GM21367 (cell line): ENCODE data around the gene ZNF683.
"Not testable (repeated sequence)": the region's sequence is repeated elsewhere in the genome, so short reads cannot be mapped to it uniquely, and the experiment has no call there.

Source experiments
- ATAC-seq: cut with Tn5 transposase; IDR thresholded peaks from one replicate; pipeline ENCODE4 v1.9.1; 2021; ENCODE audit not compliant: unreplicated experiment

Gene ZNF683

DNA sequence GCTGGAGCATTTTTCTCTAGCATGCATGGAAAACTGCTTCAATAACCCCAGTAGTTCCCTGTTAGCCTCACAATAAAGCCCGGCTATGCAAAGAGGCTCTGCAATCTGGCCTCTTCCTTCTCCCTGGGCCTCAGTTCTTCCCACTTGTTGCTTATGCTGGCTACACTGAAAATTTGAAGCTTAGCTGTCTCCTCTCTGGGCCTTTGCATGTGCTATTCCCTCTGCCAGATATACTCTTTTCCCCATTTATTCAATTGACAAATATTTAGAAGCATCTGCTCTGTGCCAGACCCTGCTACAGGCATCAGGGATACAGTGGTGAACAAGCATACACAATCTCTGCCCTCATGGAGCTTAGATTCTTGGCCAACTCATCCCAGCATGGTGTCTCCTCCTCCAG is 33.9 kb downstream of the ZNF683 start:
- ATAC-seq: no peak

DNA sequence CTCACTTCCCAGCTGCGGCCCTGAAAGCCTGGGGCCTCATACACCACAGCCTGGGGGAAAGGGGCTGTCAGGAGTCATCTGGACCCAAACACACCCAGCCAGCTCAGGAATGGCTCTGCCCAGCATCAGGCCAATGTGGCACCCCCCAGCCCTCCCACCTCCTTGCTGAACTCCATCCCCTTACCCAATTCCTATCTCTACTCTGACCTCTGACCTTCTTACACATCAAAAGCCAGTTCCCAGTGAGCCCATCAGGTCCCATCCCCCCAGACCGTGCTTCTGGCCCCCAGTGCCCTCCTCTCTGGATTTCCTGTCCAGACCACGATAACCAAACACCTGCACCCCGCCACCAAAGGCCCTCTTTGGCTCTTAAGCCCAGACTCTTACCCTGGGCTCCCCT is 34.9 kb downstream of the ZNF683 start:
- ATAC-seq: no peak

DNA sequence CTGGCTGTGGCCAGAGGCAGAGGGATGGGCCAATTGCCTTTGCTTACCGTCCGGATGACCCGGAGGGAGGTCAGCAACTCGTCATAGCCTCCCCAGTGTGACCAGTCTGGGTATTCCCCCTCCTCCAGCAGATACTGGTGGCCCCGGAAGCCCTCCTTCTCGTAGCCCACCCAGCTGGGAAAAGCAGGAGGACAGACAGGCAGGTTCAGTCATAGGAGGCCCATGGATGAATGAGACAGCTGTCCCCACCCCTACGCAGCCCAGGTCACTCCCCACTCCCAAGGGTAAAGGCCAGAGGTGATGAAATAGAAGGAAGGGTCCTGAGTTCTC is 35.4 kb downstream of the ZNF683 start:
- no peak for ATAC-seq

DNA sequence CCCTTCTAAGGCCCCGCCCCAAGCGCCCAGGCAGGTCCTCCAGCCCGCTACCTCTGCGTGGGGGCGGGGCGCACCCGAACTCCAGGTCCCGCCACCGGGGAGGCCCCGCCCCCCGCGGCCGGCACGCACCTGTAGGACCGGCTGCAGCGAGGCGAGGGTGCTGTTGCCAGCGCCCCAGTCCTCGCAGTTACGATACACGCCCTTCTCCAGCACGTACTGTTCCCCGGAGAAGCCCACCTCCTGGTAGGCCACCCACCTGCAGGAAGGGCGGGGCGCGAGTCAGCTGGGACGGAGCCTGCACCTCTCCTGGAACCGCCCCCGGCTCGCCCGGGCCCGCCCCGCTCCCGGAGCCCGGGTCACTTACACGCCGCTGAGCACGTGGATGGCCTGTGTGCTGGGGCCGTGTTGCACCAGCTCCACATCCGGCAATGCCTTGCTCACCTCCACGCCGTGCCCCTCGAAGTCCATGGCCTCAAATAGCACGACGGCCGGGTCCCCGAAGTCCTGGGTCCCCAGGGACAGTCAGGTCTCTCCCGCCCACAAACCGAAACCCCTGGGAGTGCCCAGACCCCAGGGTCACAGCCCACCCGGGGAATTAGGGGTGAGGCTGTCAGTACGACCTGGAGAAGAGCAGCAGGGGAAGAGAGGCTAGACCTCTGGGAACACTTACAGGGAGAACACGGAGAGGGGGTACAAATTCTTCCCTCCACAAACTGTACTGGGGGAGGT is 35.9 kb downstream of the ZNF683 start:
- ATAC-seq: no peak

DNA sequence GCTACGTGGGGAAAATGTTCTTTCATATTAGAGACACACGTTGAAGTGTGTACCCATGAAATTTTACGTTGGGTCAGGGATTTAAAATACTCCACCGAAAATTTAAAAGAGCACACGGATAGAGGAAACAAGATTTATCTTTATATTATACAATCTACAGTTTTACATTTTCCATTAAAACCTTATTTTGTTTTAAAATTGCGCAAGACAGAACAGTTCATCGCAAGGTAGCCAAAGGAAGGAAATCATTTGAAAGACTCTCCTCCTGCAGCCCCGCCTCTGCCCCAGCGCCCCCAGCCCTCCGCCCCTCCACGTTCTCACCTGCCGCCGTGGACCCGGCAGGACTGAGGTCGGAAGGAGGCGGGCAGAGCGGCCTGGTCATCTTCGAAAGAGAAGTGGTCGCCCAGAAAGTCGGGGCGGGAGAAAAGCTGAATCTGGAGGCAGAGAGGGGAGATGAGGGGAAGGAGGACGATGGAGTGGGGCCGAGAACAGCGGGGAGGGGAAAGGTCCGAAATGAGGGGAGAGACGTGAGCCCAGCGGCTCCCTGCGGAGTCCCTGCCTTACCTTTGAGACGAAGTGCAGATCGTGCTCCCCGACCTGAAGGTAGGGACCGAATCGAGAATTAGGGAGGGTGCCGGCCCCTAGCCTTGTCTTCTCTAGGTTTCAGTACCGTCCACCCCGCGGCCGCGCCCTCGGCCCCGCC is 36.6 kb downstream of the ZNF683 start:
- no peak for ATAC-seq

DNA sequence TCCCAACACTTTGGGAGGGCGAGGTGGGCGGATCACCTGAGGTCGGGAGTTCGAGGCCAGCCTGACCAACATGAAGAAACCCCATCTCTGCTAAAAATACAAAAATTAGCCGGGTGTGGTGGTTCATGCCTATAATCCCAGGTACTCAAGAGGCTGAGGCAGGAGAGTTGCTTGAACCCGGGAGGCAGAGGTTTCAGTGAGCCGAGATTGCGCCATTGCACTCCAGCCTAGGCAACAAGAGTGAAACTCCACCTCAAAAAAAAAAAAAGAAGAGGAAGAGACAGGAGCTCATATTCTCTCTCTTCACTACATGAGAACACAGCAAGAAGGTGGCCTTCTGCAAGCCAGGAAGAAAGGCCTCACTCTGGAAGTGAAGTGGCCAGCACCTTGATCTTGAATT is 39.2 kb downstream of the ZNF683 start:
- ATAC-seq: not testable (repeated sequence)

DNA sequence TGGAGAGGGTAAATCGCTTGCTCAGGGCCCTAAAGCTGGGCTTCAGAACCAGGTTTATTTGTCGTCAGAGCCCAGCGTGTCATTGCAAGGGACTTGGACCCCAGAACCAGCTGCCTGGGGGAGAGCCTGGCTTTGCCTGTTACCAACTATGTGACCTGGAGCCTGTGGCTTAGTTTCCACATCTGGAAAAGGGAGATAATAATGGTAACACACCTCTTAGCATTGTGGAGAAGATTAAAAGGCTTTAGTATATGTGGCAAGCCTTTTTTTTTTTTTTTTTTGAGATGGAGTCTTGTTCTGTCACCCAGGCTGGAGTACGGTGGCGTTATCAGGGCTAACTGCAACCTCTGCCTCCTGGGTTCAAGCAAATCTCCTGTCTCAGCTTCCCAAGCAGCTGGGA is 42.3 kb downstream of the ZNF683 start:
- no peak for ATAC-seq

DNA sequence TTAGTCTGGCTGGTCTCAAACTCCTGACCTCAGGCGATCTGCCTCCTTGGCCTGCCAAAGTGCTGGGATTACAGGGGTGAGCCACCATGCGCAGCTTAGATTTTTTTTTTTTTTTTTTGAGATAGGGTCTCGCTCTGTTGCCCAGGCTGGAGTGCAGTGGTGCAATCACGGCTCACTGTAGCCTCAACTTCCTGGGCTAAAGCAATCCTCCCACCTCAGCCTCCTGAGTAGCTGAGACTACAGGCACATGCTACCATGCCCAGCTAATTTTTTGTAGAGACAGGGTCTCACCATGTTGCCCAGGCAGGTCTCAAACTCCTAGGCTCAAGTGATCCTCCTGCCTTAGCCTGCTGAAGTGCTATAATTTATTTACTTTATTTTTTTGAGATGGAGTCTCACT is 43.2 kb downstream of the ZNF683 start:
- ATAC-seq: not testable (repeated sequence)

DNA sequence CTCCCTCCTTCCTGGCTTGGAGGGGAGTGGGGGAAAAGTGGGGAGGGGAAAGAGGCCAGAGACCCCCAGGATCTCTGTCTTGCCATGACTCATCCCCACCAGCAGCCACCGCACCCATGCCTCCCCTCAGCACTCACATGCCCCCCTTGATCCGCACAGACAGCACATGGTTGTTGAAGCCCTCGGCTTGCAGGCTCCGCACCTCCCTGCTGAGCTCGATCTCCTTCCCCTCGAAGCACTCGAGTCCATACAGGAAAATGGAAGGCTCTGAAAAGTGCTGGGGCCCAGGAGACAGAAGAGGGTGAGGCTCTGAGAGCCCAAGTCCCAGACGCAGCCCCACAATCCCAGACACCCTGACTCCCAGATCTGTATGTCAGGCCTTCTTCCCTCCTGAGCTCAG is 44.0 kb downstream of the ZNF683 start:
- ATAC-seq: no peak

DNA sequence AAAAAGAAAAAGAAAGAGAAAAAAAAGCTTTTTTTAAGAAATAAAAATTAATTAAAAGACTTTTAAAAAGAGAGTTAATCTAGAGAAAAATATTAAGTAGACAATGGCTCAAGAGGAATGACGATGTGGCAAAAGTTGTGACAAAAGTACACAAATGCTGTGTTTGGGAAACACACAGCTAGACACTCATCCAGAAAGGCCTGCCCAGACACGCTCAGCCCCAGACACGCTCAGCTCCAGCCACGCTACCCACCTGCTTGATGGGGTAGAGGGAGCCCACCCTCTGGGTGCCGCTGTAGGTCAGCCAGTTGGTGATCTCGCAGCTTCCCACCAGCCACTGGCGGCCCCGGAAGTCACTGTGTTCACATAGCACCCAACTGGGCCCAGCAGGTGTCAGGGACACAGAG is 44.6 kb downstream of the ZNF683 start:
- no peak for ATAC-seq

DNA sequence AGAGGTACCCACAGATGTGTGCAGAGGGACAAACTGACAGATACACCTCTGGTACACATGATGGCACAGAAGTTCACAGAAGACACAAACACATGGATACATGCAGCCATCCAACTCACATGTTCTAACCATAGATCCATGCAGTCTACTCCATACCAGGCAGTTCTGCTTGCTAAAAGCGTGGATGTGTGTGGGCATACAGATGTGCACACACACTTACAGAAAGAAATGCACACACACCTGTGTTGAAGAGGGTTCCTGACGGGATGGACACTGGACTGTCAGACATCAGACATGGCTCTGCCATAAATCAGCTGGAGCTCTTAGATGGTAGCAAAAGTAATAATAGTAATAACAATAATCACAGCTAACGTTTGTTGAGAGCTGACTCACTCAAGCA is 48.0 kb downstream of the ZNF683 start:
- no peak for ATAC-seq

DNA sequence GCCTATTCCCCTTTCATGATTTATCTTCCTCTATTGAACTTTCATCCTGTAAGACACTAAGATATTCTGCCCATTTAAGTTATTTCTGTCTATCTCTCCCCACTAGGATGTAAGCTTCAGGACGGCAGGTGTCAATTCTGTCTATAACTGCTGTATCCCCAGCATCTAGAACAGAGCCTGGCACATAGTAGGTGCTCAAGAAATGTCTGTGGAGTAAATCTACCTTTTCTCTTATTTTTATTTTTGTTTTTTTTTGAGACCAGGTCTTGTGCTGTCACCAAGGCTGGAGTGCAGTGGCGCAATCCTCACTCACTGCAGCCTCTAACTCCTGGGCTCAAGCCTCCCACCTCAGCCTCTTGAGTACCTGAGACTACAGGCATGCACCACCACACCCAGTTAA is 49.2 kb downstream of the ZNF683 start:
- ATAC-seq: no peak

DNA sequence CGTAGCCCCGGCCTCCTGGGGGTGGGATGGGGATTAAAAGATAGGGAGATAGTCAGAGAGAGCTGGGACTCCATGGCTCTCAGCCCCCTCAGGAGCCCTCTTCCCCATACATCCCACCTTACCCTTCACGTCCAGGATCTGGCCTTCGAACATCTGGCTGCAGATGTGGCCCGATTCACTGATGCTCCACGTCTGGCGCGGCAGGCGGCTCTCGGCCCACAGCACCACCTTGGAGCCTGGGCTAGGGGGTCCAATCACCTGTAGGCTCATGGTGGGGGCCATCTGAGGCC is 50.6 kb downstream of the ZNF683 start:
- ATAC-seq: no peak

DNA sequence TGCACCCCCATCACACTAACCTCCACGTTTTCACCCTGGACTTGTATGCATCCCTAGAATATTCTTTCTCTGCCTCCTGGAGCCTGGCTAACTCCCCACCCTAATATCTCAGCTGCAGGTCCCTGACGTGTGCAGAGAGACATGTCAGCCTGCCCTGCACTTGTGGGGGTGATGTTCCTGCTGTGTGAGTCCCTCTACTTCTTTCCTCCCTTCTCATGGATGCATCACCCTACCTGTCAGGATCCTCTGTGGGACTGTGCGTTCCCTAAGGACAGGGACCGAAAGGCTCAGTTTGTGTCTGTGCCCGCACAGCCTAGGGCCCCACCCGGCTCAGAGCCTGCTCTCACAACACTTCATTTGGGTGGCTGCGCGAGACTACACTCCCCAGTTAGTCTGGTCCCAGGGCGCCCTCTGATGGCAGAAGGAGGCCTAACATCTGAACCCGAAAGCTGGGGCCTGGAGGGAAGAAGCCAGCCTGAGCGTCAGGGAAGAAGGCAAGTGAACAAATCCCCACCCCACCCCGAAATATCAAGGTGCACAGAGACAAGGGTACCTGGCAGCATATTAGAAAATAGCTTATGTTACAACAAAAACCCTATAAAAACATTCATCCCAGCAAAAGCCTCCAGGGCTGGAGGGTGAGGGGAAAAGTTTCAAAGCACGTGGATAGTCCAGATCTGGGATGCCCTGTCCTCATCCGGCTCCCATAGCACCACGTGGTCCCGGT is 51.1 kb downstream of the ZNF683 start:
- ATAC-seq: no peak

DNA sequence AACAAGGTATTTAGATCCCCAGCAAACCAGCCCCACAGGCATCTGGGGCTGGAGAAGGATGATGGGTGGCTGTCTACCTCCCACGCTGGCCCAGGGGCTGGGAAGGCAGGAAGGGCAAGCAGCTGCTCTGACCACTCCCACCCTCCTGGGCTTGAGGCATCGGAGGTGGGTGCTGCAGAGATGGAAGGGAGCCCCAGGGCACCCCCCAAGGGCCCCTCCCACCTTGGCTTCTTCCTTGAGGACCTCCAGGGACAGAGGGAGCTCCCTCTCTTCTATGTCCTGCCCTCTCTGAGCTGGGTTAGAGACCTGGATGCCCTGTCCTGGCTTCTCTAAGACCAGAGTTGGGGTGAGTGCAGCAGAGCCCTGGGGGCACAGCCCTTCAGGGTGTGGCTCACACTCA is 51.7 kb downstream of the ZNF683 start:
- ATAC-seq: no peak

DNA sequence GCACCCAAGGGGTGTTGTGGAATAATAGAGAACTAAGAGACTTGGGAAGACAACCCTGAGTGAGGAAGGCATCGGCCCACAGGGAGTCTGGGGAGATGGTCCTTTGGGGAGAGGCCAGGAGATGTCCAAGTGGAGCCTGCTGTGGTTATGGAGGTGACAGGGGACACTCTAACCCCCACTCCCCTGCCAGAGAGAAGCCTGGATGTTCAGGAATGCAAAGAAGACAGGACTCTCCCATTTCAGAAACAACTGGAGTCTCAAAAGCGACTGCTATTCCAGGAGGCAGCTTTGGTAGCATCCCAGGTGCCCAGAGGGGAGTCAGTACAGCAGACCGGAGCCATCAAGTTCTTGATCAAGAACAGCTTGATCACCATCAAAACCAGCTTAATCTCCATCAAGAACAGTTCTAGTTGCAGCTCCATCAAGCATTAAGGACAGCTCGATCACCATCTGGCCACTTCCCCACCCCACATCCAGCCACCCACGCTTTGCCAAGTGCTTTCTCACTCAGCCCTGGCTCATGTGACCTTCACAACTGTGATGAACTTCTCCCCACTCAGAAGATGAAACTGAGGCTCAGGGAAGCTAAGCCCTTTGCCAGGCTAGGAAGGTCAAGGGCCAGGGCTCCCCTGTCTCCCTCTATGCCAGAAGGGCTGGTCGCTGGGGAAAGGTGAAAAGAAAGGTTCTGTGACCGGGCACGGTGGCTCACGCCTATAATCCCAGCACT is 54.0 kb downstream of the ZNF683 start:
- ATAC-seq: no peak

DNA sequence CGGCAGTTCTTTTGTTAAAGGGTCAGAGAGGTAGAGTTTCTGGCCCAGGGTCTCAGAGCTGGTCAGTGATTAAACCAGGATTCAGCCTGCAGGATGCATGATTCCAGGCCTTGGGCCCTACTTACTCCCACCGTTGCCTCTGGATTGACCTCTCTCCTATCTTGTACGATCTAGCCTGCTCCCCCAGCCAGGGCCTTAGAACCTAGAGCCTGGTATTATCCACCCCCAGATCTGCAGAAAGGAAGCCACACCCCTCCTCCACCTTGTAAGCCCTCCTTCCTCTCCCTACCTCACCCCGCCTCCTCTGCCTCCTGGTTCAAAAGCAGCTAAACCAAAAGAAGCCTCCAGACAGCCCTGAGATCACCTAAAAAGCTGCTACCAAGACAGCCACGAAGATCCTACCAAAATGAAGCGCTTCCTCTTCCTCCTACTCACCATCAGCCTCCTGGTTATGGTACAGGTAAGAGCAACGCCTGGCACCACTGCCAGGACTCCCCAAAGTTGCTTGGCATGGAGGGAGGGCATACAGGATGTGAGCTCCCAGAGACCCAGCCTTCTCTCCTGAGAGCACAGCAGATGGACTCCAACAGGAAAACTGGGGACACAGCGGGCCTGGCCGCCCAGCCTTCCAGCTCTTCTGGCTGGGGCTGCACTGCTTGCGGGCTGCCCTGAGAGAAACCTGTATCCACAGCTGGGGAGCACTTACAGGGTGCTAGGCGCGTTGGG is 54.8 kb downstream of the ZNF683 start, which contains the start of gene CD52:
Gene CD52, plus strand, starts transcription at position 347 of the 726 bp plus-strand sequence. Its CDS starts 60 bp downstream, at position 407.
- no peak for ATAC-seq

DNA sequence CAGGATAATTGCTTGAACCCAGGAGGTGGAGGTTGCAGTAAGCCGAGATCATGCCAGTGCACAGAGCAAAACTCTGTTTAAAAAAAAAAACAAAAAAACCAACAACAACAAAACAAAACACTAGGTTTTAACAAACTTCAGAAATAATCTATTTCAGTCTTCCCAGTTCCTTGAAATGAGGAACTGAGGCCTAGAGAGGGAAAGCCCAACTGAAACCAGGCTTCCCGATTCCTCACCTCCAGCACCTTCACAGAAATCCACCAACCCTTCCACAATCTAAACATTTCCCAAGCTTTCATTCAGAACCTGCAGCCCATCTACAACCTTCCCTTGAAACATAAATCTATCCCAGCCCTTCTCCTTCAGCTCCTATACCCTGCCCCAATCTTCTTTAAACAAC is 55.4 kb downstream of the ZNF683 start:
- no peak for ATAC-seq

DNA sequence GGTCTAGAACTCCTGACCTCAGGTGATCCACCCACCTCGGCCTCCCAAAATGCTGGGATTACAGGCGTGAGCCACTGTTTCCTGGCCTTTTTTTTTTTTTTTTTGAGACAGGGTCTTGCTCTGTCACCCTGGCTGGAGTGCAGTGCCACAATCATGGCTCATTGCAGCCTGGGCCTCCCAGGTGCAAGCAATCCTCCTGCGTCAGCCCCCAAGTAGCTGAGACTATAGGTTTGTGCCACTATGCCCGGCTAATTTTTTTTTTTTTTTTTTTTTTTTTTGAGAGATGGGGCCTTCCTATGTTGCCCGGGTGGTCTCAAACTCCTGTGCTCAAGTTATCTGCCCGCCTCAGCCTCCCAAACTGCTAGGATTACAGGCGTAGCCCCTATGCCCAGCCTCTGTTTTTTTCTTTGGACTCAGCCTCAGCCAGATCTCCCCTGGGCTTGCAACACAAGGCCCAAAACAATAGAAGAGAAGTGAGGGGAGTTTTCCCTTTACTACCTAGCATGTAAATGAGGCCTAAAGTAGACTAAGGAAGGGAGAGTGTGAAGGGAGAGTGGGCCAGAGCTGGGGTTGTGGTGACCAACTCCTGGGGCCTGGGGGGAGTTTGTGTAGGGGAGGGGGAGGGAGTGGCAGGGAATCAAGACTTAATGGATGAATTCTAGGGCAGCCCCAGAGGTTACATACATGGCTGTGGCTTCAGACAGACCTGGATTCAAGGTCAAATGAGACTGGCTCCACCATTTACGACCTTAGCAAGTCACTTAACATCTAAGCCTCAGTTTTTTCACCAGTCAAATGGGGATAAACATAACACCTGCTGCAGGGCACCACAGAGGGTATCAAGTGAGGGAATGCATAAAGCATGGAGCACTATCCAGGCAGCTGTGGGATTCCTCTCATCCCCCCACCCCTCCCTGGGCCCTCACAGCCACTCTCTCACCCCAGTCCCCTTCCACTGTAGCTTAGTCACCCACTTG is 56.4 kb downstream of the ZNF683 start:
- ATAC-seq: no peak

DNA sequence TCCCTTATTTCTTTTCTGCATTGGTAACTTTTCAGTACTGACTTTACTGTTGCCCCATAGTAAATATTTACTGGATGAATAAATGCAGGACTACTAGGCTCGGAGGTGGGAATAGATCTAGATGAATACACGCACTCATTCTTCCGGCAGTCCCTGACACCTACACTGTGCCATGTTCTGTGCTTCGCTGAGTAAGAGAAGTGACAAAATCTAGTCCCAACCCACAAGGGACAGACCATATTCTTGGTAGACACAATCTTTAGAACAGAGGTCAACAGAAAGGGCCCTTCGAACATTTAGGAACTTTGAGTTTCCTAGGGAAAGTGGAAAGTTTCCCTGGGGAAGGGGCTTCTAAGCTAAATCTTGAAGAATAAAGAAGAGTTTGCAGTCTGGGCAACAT is 58.0 kb downstream of the ZNF683 start:
- ATAC-seq: no peak
